Measurements from ENCODE around the gene NINJ2. TPM values are rescaled to one million over a fixed set of nuclear protein-coding genes. Genes with fewer than 3 reads are reported as not detected.

NINJ2 gene
- total RNA-seq, 1 experiment from 2014 or later: 0.24 TPM

GRCh38 chr12:638953-639557 is 24.2 kb downstream of the NINJ2 start:
- Histone ChIP-seq H3K18ac (ENCODE audit: insufficient read length, low read depth, low read length) (no peak overlapping the region), H2BK120ac (ENCODE audit: low read depth, low read length, poor library complexity, severe bottlenecking) (no peak overlapping the region), H4K5ac (ENCODE audit: insufficient read length, low read depth, low read length) (no peak overlapping the region), H2BK15ac (ENCODE audit: low read depth, low read length) (no peak overlapping the region), H3K14ac (ENCODE audit: insufficient read depth, low read length) (no peak overlapping the region), H2BK5ac (ENCODE audit: insufficient read length, low read length) (no peak overlapping the region), H2AK5ac (ENCODE audit: insufficient read length, low read length) (no peak overlapping the region), H3K27ac (ENCODE audit: insufficient read length, low read depth, low read length) (no peak overlapping the region), H3T11ph (ENCODE audit: low read length) (no peak overlapping the region), H3K79me2 (ENCODE audit: insufficient read depth, low read length) (no peaks in the 10 kb centered on the region), H3K79me1 (ENCODE audit: insufficient read depth, low read depth, low read length, poor library complexity, severe bottlenecking) (no peaks in the 10 kb centered on the region), H3K23ac (ENCODE audit: insufficient read length, low read depth, low read length) (no peak overlapping the region), H3K56ac (ENCODE audit: insufficient read length, low read depth, low read length) (no peak overlapping the region), H3K4me2 (ENCODE audit: insufficient read depth, insufficient read length, low read length) (no peak overlapping the region), H3K27me3 (ENCODE audit: insufficient read depth, low read length) (no peaks in the 10 kb centered on the region), H4K91ac (ENCODE audit: insufficient read length, low read depth, low read length) (no peak overlapping the region), H3K4me1 (ENCODE audit: insufficient read depth, low read length) (no peaks in the 10 kb centered on the region; the same call in 1 of the 2 replicates), H2BK20ac (ENCODE audit: low read depth, low read length, poor library complexity, severe bottlenecking) (no peak overlapping the region), H2AFZ (ENCODE audit: low read length) (no peak overlapping the region), H3K4ac (ENCODE audit: low read depth, low read length) (no peak overlapping the region), H3K9ac (ENCODE audit: extremely low read depth, insufficient read length, low read length) (no peak overlapping the region), H2BK12ac (ENCODE audit: insufficient read length, low read depth, low read length) (no peak overlapping the region), H4K8ac (replicated peaks; ENCODE audit: insufficient read length, low read depth, low read length) (no peak overlapping the region), H4K20me1 (ENCODE audit: control insufficient read depth, insufficient read depth, insufficient read length) (no peaks in the 10 kb centered on the region), H3K23me2 (ENCODE audit: insufficient read length, low read depth, low read length, poor library complexity, severe bottlenecking) (peaks cover 6% of the 10 kb centered on the region), H3K9me3 (ENCODE audit: control insufficient read depth, low read depth, low read length) (no peaks in the 10 kb centered on the region)
- TF ChIP-seq CTCF (conservative IDR thresholded peaks at IDR 0.05): no peak
- no peak overlapping the region for H3K4me3 Mint-ChIP-seq
- whole genome bisulfite sequencing (ENCODE audit: extremely low coverage, insufficient read length, low lambda C conversion rate): no CpG with 5 or more reads among the region's 3 CpGs
- no peaks in the 10 kb centered on the region for H3K36me3 Mint-ChIP-seq (ENCODE audit: insufficient read depth in 1 of 3, low read depth in 3 of 3)
- no peak for DNase-seq
- no peaks in the 10 kb centered on the region for H3K9me3 Mint-ChIP-seq
- H3K27me3 Mint-ChIP-seq (ENCODE audit: low read depth): peaks cover 2% of the 10 kb centered on the region; the same call in 1 of the 2 replicates
- no peak overlapping the region for H3K27ac Mint-ChIP-seq
- H3K4me1 Mint-ChIP-seq: peaks cover 11% of the 10 kb centered on the region in 2 experiments

Measured in H9 (cell line).